GM23248 (cell line): ENCODE data around the gene DNAJB8.

ENCODE experiments used
- EZH2 ChIP-seq: fragments of 200-600 bp; sonication (generic); IDR thresholded peaks from 2 replicates; pipeline ENCODE4 v1.6.1; 2018; ENCODE audit warnings: antibody characterized with exemption, mild to moderate bottlenecking; ENCODE audit not compliant: insufficient read depth, poor library complexity, severe bottlenecking
- EZH2phosphoT487 ChIP-seq: fragments of 200-600 bp; sonication (generic); IDR thresholded peaks from 2 replicates; pipeline ENCODE4 v1.6.1; 2018; ENCODE audit warnings: antibody characterized with exemption, moderate library complexity, mild to moderate bottlenecking, low read depth; ENCODE audit not compliant: insufficient read depth

DNA sequence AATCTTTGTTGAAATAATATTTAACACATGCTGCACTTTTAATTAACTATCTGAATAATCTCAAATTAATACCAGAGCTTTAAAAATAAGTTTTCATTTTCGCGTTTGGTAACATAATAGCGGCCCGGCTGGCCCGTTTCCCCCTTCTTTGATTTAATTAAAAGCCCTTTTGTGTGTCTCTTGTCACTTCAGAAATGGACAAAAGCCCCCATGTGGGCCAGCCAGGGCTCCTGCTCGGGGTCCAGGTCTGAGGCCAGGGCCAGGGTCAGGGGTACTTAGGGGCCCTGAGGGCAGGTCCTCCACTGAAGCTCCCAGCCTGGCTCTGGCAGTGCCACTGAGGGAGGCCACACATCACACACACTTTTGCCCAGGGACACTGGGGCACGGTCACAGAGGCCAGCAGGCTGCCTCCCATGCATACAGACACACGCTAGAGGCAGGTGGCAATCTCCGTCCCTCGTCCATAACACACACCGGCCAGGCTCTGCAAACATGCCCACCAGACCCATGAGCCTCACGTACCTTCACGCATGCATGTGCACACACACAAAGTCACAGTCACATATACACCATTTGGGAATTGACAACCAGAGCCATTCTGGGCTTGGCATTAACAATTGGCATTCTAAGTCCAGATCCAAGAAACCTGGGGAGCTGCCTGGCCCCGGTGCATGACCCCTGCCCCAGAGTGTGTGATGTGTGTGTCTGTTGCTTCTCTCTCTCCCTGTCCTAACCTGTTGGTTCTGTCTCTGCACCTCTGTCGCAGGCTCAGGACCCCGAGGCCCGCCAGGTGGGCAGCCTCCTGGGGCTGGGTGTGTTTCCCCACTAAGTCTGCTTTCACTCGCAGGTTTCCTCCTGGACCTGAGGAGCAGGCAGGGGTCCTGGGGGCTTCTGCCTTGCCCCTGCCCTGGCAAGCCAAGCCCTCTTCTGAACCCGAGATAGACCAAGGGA, 38.5 kb downstream of the DNAJB8 start:
- TF ChIP-seq EZH2 (no peak), EZH2phosphoT487 (no peak)
